NCI-H2029 treated with DMSO at 0.1 percent for 48 hours (cell line): ENCODE data around the gene LPCAT3.

Experiments
- DNase-seq: peaks from one replicate; lab custom pipeline; 2025; lab: John Stamatoyannopoulos, UW

The LPCAT3 gene

GRCh38 chr12:6996040-6996441 lies 22.2 kb downstream of the LPCAT3 start:
- DNase-seq = no peak

GRCh38 chr12:6987956-6988553 lies 30.2 kb downstream of the LPCAT3 start:
- DNase-seq = peak; percentile 81

- no peak for DNase-seq
Observed at GRCh38 chr12:6982532-6982931, 35.7 kb downstream of the LPCAT3 start.

GRCh38 chr12:6981152-6982052 lies 36.9 kb downstream of the LPCAT3 start:
- no peak for DNase-seq

GRCh38 chr12:6980740-6981139 lies 37.5 kb downstream of the LPCAT3 start:
- no peak for DNase-seq

- DNase-seq = no peak
Observed at GRCh38 chr12:6980075-6980474, 38.2 kb downstream of the LPCAT3 start.

- no peak for DNase-seq
Observed at GRCh38 chr12:6979453-6979852, 38.8 kb downstream of the LPCAT3 start.

GRCh38 chr12:6979021-6979420 lies 39.3 kb downstream of the LPCAT3 start:
- DNase-seq = no peak

GRCh38 chr12:6978611-6979011 lies 39.7 kb downstream of the LPCAT3 start:
- no peak for DNase-seq

- no peak for DNase-seq
Observed at GRCh38 chr12:6978188-6978587, 40.1 kb downstream of the LPCAT3 start.

GRCh38 chr12:6977653-6978052 lies 40.6 kb downstream of the LPCAT3 start:
- DNase-seq = no peak

GRCh38 chr12:6975297-6976032 lies 42.8 kb downstream of the LPCAT3 start:
- no peak for DNase-seq

- no peak for DNase-seq
Observed at GRCh38 chr12:6974180-6974579, 44.1 kb downstream of the LPCAT3 start.

- no peak for DNase-seq
Observed at GRCh38 chr12:6970096-6970527, 48.2 kb downstream of the LPCAT3 start.

- DNase-seq = no peak
Observed at GRCh38 chr12:6968426-6968825, 49.9 kb downstream of the LPCAT3 start.

GRCh38 chr12:6967651-6968100 lies 50.6 kb downstream of the LPCAT3 start:
- DNase-seq = no peak

GRCh38 chr12:6966351-6966750 lies 51.9 kb downstream of the LPCAT3 start:
- DNase-seq = no peak

GRCh38 chr12:6965714-6966113 lies 52.6 kb downstream of the LPCAT3 start:
- DNase-seq = no peak

GRCh38 chr12:6965026-6965661 lies 53.1 kb downstream of the LPCAT3 start:
- DNase-seq = peak; percentile 52

GRCh38 chr12:6964605-6965025 lies 53.7 kb downstream of the LPCAT3 start:
- no peak for DNase-seq

- DNase-seq = peak; percentile 22
Observed at GRCh38 chr12:6963791-6964413, 54.4 kb downstream of the LPCAT3 start.
